H9 (cell line): ENCODE results near the gene ATP5PB. TPM values are rescaled to one million over a fixed set of nuclear protein-coding genes. Genes with fewer than 3 reads are reported as not detected.
A peak's percentile ranks its signal among the peaks of the same experiment; 100 is the strongest.

Experiments used
- DNase-seq: peaks from one replicate; pipeline ENCODE4 v3.0.0-alpha.2; 2017
- H2AFZ ChIP-seq: one replicate; pipeline ENCODE4 v1.6.1; 2013; ENCODE audit warnings: mild to moderate bottlenecking, low read length, control low read depth, moderate library complexity
- H2AK5ac ChIP-seq: 2 replicates; pipeline ENCODE4 v1.6.1; 2013; ENCODE audit warnings: low read length, control low read depth, mixed read lengths; ENCODE audit not compliant: insufficient read length
- H2BK120ac ChIP-seq: one replicate; pipeline ENCODE4 v1.6.1; 2013; ENCODE audit warnings: low read depth, mild to moderate bottlenecking, low read length, control low read depth, inconsistent platforms; ENCODE audit not compliant: poor library complexity, severe bottlenecking
- H2BK12ac ChIP-seq: 2 replicates; pipeline ENCODE4 v1.6.1; 2013; ENCODE audit warnings: low read length, control low read depth, mixed read lengths, low read depth; ENCODE audit not compliant: insufficient read length
- H2BK15ac ChIP-seq: 2 replicates; pipeline ENCODE4 v1.6.1; 2013; ENCODE audit warnings: low read depth, low read length, control low read depth
- H2BK20ac ChIP-seq: one replicate; pipeline ENCODE4 v1.6.1; 2013; ENCODE audit warnings: low read depth, mild to moderate bottlenecking, low read length, control low read depth, inconsistent platforms; ENCODE audit not compliant: poor library complexity, severe bottlenecking
- H2BK5ac ChIP-seq: 2 replicates; pipeline ENCODE4 v1.6.1; 2013; ENCODE audit warnings: low read length, control low read depth, mixed read lengths; ENCODE audit not compliant: insufficient read length
- H3K14ac ChIP-seq: 2 replicates; pipeline ENCODE4 v1.6.1; 2013; ENCODE audit warnings: low read length, control low read depth; ENCODE audit not compliant: insufficient read depth
- H3K18ac ChIP-seq: 2 replicates; pipeline ENCODE4 v1.6.1; 2013; ENCODE audit warnings: low read depth, mild to moderate bottlenecking, mixed read lengths, low read length, control low read depth; ENCODE audit not compliant: insufficient read length
- H3K23ac ChIP-seq: 2 replicates; pipeline ENCODE4 v1.6.1; 2013; ENCODE audit warnings: low read length, control low read depth, mixed read lengths, low read depth; ENCODE audit not compliant: insufficient read length
- H3K23me2 ChIP-seq: 2 replicates; pipeline ENCODE4 v1.6.1; 2013; ENCODE audit warnings: low read depth, mild to moderate bottlenecking, mixed read lengths, low read length, control low read depth; ENCODE audit not compliant: insufficient read length, poor library complexity, severe bottlenecking
- H3K27ac ChIP-seq: 2 replicates; pipeline ENCODE4 v1.5.1; 2013; ENCODE audit warnings: low read length, control low read depth, mixed read lengths, low read depth; ENCODE audit not compliant: insufficient read length
- H3K27me3 ChIP-seq: 2 replicates; pipeline ENCODE4 v1.6.1; 2013; ENCODE audit warnings: low read length, control low read depth, inconsistent platforms; ENCODE audit not compliant: insufficient read depth
- H3K4ac ChIP-seq: 2 replicates; pipeline ENCODE4 v1.6.1; 2013; ENCODE audit warnings: low read depth, mild to moderate bottlenecking, control low read depth, inconsistent platforms, low read length, moderate library complexity
- H3K4me1 ChIP-seq: 2 replicates; pipeline ENCODE4 v1.6.1; 2013; ENCODE audit warnings: low read length, control low read depth, inconsistent platforms; ENCODE audit not compliant: insufficient read depth
- H3K4me2 ChIP-seq: 2 replicates; pipeline ENCODE4 v1.6.1; 2013; ENCODE audit warnings: low read length, control low read depth, mixed read lengths; ENCODE audit not compliant: insufficient read length, insufficient read depth
- H3K56ac ChIP-seq: 2 replicates; pipeline ENCODE4 v1.6.1; 2013; ENCODE audit warnings: low read depth, mild to moderate bottlenecking, mixed read lengths, low read length, control low read depth; ENCODE audit not compliant: insufficient read length
- H3K79me1 ChIP-seq: 2 replicates; pipeline ENCODE4 v1.6.1; 2013; ENCODE audit warnings: low read depth, mild to moderate bottlenecking, moderate library complexity, low read length, control low read depth, inconsistent platforms; ENCODE audit not compliant: insufficient read depth, poor library complexity, severe bottlenecking
- H3K79me2 ChIP-seq: 2 replicates; pipeline ENCODE4 v1.6.1; 2013; ENCODE audit warnings: low read length, control low read depth, inconsistent platforms; ENCODE audit not compliant: insufficient read depth
- H3K9ac ChIP-seq: 2 replicates; pipeline ENCODE4 v1.6.1; 2013; ENCODE audit warnings: low read length, control low read depth, mixed read lengths; ENCODE audit not compliant: insufficient read length; ENCODE audit errors: extremely low read depth
- H3K9me3 ChIP-seq: one replicate; pipeline ENCODE4 v1.6.1; 2013; ENCODE audit warnings: low read depth, low read length, inconsistent platforms; ENCODE audit not compliant: control insufficient read depth
- H3T11ph ChIP-seq: one replicate; pipeline ENCODE4 v1.6.1; 2013; ENCODE audit warnings: mild to moderate bottlenecking, low read length, control low read depth, inconsistent platforms
- H4K20me1 ChIP-seq: one replicate; pipeline ENCODE4 v1.6.1; 2013; ENCODE audit not compliant: control insufficient read depth, insufficient read length, insufficient read depth
- H4K5ac ChIP-seq: 2 replicates; pipeline ENCODE4 v1.6.1; 2013; ENCODE audit warnings: low read depth, mild to moderate bottlenecking, mixed read lengths, low read length, control low read depth; ENCODE audit not compliant: insufficient read length
- H4K8ac ChIP-seq: replicated peaks from 2 replicates; pipeline ENCODE4 v1.6.1; 2013; ENCODE audit warnings: low read length, control low read depth, mixed read lengths, low read depth; ENCODE audit not compliant: insufficient read length
- H4K91ac ChIP-seq: 2 replicates; pipeline ENCODE4 v1.6.1; 2013; ENCODE audit warnings: low read depth, mild to moderate bottlenecking, moderate library complexity, mixed read lengths, low read length, control low read depth; ENCODE audit not compliant: insufficient read length
- H3K27ac Mint-ChIP-seq, 3 experiments: 2 replicates in 2 of 3; 3 replicates in 1 of 3; pipeline ENCODE4 v1.8.0; 2020 to 2021; ENCODE audit warnings: mixed read lengths in 3 of 3, mild to moderate bottlenecking in 1 of 3, moderate library complexity in 1 of 3
- H3K27me3 Mint-ChIP-seq: 2 replicates; pipeline ENCODE4 v1.8.0; 2021; ENCODE audit warnings: low read depth, mild to moderate bottlenecking, moderate library complexity, mixed read lengths
- H3K36me3 Mint-ChIP-seq, 3 experiments: 2 replicates in 2 of 3; 3 replicates in 1 of 3; pipeline ENCODE4 v1.8.0; 2020 to 2021; ENCODE audit warnings: low read depth in 3 of 3, mixed read lengths in 3 of 3; ENCODE audit not compliant: insufficient read depth in 1 of 3
- H3K4me1 Mint-ChIP-seq, 2 experiments: 2 replicates each; pipeline ENCODE4 v1.8.0; 2020; ENCODE audit warnings: mixed read lengths in 2 of 2
- H3K4me3 Mint-ChIP-seq, 2 experiments: 2 replicates in 1 of 2; 3 replicates in 1 of 2; pipeline ENCODE4 v1.8.0; 2020 to 2021; ENCODE audit warnings: mild to moderate bottlenecking in 2 of 2, mixed read lengths in 2 of 2, moderate library complexity in 1 of 2
- H3K9me3 Mint-ChIP-seq, 2 experiments: 2 replicates in 1 of 2; 3 replicates in 1 of 2; pipeline ENCODE4 v1.8.0; 2020; ENCODE audit warnings: mild to moderate bottlenecking in 2 of 2, mixed read lengths in 2 of 2, moderate library complexity in 1 of 2
- CTCF ChIP-seq: fragments of 200-600 bp; sonication (generic); conservative IDR thresholded peaks from 3 replicates; pipeline ENCODE4 v1.8.0; 2021; ENCODE audit warnings: antibody characterized with exemption, mild to moderate bottlenecking
- WGBS: extraction: QIAGEN DNeasy Blood & Tissue Kit; methylation state at CpG from one replicate; pipeline ENCODE4 v1.1.7; 2013; ENCODE audit warnings: missing lambda C conversion rate, low lambda C conversion rate, mixed read lengths; ENCODE audit not compliant: insufficient read length; ENCODE audit errors: extremely low coverage; 5-methylcytosine and 5-hydroxymethylcytosine counted together
- long read RNA-seq: library from polyadenylated mRNA; unstranded; transcript quantifications from one replicate; pipeline ENCODE4 v2.0.0, GENCODE V29; 2020
- total RNA-seq: library from RNA; stranded (reverse); gene quantifications from 2 replicates; pipeline ENCODE4 v1.2.1, GENCODE V29; 2021

ATP5PB gene
- 250 and 271 TPM in 2 replicates for total RNA-seq
- long read RNA-seq, transcript ATP5PB-201 (6 exons, 1,040 nt), result minor isoform, 8 of 859 reads
- long read RNA-seq, transcript ATP5PB-202 (7 exons, 3,156 nt), result major isoform, 834 of 859 reads
- long read RNA-seq, partial matches to known transcripts, result 8 of 859 reads
- long read RNA-seq, other reads (novel, unspliced or antisense), result 9 of 859 reads

GRCh38 chr1:111448918-111449702 lies at the start of gene ATP5PB, which contains the start of gene WDR77:
TSS of gene ATP5PB (plus strand) at chr1:111449464. CDS start at chr1:111449542, 78 bp downstream.
TSS of gene WDR77 (minus strand) at chr1:111449256. CDS start at chr1:111449169, 87 bp downstream.
- peak within 1 kb of the TSS; percentile 100 for H3K4me3 Mint-ChIP-seq
- peaks cover 12 to 21% of the 10 kb centered on the region in 2 experiments for H3K4me1 Mint-ChIP-seq
- Histone ChIP-seq H3K4me2 (peak within 1 kb of the TSS; percentile 82), H3K4me1 (no peaks in the 10 kb centered on the region), H2BK5ac (no peak within 1 kb of the TSS), H3K79me1 (peaks cover 16% of the 10 kb centered on the region), H3K23me2 (peaks cover 14% of the 10 kb centered on the region), H2BK120ac (no peak within 1 kb of the TSS), H2AK5ac (no peak within 1 kb of the TSS), H3K9me3 (no peaks in the 10 kb centered on the region), H4K8ac (peak within 1 kb of the TSS; percentile 44), H2BK15ac (no peak within 1 kb of the TSS), H3K23ac (no peak within 1 kb of the TSS), H3K56ac (peak within 1 kb of the TSS; percentile 57), H3K14ac (peak within 1 kb of the TSS; percentile 82), H3K9ac (peak within 1 kb of the TSS; percentile 98), H3K79me2 (peaks cover 18% of the 10 kb centered on the region; the same call in 1 of the 2 replicates), H4K5ac (peak within 1 kb of the TSS; percentile 50), H2BK12ac (no peak within 1 kb of the TSS), H4K20me1 (no peaks in the 10 kb centered on the region), H3K27me3 (no peaks in the 10 kb centered on the region), H3T11ph (no peak within 1 kb of the TSS), H2BK20ac (no peak within 1 kb of the TSS), H3K27ac (peak within 1 kb of the TSS; percentile 63), H3K4ac (no peak within 1 kb of the TSS), H2AFZ (peak within 1 kb of the TSS; percentile 7), H3K18ac (peak within 1 kb of the TSS; percentile 64), H4K91ac (no peak within 1 kb of the TSS)
- H3K9me3 Mint-ChIP-seq, result no peaks in the 10 kb centered on the region
- H3K27ac Mint-ChIP-seq, result peak within 1 kb of the TSS; percentile 96 to 100 (median 99)
- H3K27me3 Mint-ChIP-seq, result no peaks in the 10 kb centered on the region
- H3K36me3 Mint-ChIP-seq, result peaks cover 15 to 53% (median 37%) of the 10 kb centered on the region in 3 experiments
- 0 out of 3 replicates have a peak, but pooled peaks have one; percentile 11 for TF ChIP-seq CTCF
- peak; percentile 97 for DNase-seq
- WGBS, result no CpG with 5 or more reads among the region's 54 CpGs
